ENCODE measurements around the gene NELFA. TPM values are rescaled to one million over a fixed set of nuclear protein-coding genes. Genes with fewer than 3 reads are reported as not detected.

Gene NELFA
- total RNA-seq, 1 experiment from 2014 or later: 55.0 TPM

GRCh38 chr4:1938027-1938426, 70.7 kb downstream of the NELFA start:
- no peak overlapping the region for H3K4me3 Mint-ChIP-seq
- no peak overlapping the region for H3K27ac ChIP-seq (ENCODE audit: insufficient read length, low read depth, low read length)
- no peak overlapping the region for H3K27ac Mint-ChIP-seq

More at GRCh38 chr4:1938027-1938426, 70.7 kb downstream of the NELFA start:
- no peaks in the 10 kb centered on the region for H3K23me2 ChIP-seq (ENCODE audit: insufficient read length, low read depth, low read length, poor library complexity, severe bottlenecking)
- no peak overlapping the region for H3K56ac ChIP-seq (ENCODE audit: insufficient read length, low read depth, low read length)
- H3K27me3 ChIP-seq (ENCODE audit: insufficient read depth, low read length): no peaks in the 10 kb centered on the region
- no peak overlapping the region for H3K4me2 ChIP-seq (ENCODE audit: insufficient read depth, insufficient read length, low read length)
- no peaks in the 10 kb centered on the region for H3K27me3 Mint-ChIP-seq (ENCODE audit: low read depth)
- H2BK20ac ChIP-seq (ENCODE audit: low read depth, low read length, poor library complexity, severe bottlenecking): no peak overlapping the region
- no peaks in the 10 kb centered on the region for H3K9me3 ChIP-seq (ENCODE audit: control insufficient read depth, low read depth, low read length)
- no peak for TF ChIP-seq CTCF (conservative IDR thresholded peaks at IDR 0.05)
- H3K79me1 ChIP-seq (ENCODE audit: insufficient read depth, low read depth, low read length, poor library complexity, severe bottlenecking): no peaks in the 10 kb centered on the region
- H2AK5ac ChIP-seq (ENCODE audit: insufficient read length, low read length): no peak overlapping the region
- no peak overlapping the region for H2BK12ac ChIP-seq (ENCODE audit: insufficient read length, low read depth, low read length)
- no peak overlapping the region for H3K9ac ChIP-seq (ENCODE audit: extremely low read depth, insufficient read length, low read length)
- no peaks in the 10 kb centered on the region for H3K4me1 ChIP-seq (ENCODE audit: insufficient read depth, low read length)
- no peak for DNase-seq
- no peak overlapping the region for H2BK15ac ChIP-seq (ENCODE audit: low read depth, low read length)
- no peak overlapping the region for H3K14ac ChIP-seq (ENCODE audit: insufficient read depth, low read length)
- H3K4me1 Mint-ChIP-seq: no peaks in the 10 kb centered on the region
- H4K5ac ChIP-seq (ENCODE audit: insufficient read length, low read depth, low read length): no peak overlapping the region
- peaks cover 17 to 66% (median 44%) of the 10 kb centered on the region in 3 experiments for H3K36me3 Mint-ChIP-seq (ENCODE audit: insufficient read depth in 1 of 3, low read depth in 3 of 3)
- H3K23ac ChIP-seq (ENCODE audit: insufficient read length, low read depth, low read length): no peak overlapping the region
- no peak overlapping the region for H3K18ac ChIP-seq (ENCODE audit: insufficient read length, low read depth, low read length)
- no peaks in the 10 kb centered on the region for H4K20me1 ChIP-seq (ENCODE audit: control insufficient read depth, insufficient read depth, insufficient read length)
- WGBS (ENCODE audit: extremely low coverage, insufficient read length, low lambda C conversion rate): no CpG with 5 or more reads among the region's 8 CpGs
- no peak overlapping the region for H4K8ac ChIP-seq (replicated peaks; ENCODE audit: insufficient read length, low read depth, low read length)
- H2AFZ ChIP-seq (ENCODE audit: low read length): no peak overlapping the region
- H3K9me3 Mint-ChIP-seq: no peaks in the 10 kb centered on the region
- no peak overlapping the region for H3T11ph ChIP-seq (ENCODE audit: low read length)
- no peak overlapping the region for H2BK5ac ChIP-seq (ENCODE audit: insufficient read length, low read length)
- no peak overlapping the region for H4K91ac ChIP-seq (ENCODE audit: insufficient read length, low read depth, low read length)
- no peak overlapping the region for H2BK120ac ChIP-seq (ENCODE audit: low read depth, low read length, poor library complexity, severe bottlenecking)
- H3K4ac ChIP-seq (ENCODE audit: low read depth, low read length): no peak overlapping the region
- H3K79me2 ChIP-seq (ENCODE audit: insufficient read depth, low read length): no peaks in the 10 kb centered on the region

All from H9 (cell line).